Panc1 (cell line): Measurements from ENCODE around the gene LPIN1.

Experiments
- POLR2AphosphoS5 ChIP-seq: IDR thresholded peaks from 2 replicates; pipeline ENCODE4 v1.6.1; 2012; ENCODE audit warnings: mild to moderate bottlenecking, low read depth, low read length, moderate library complexity
- SIN3A ChIP-seq: IDR thresholded peaks from 2 replicates; pipeline ENCODE4 v1.6.1; 2012; ENCODE audit warnings: low read depth, mild to moderate bottlenecking, low read length, moderate library complexity, borderline replicate concordance; ENCODE audit not compliant: insufficient read depth
- TF ChIP-seq, protein P1 (sequence below): fragments of 450-650 bp; IDR thresholded peaks from 2 replicates; pipeline ENCODE4 v1.5.1; 2017; ENCODE audit warnings: mild to moderate bottlenecking

DNA sequence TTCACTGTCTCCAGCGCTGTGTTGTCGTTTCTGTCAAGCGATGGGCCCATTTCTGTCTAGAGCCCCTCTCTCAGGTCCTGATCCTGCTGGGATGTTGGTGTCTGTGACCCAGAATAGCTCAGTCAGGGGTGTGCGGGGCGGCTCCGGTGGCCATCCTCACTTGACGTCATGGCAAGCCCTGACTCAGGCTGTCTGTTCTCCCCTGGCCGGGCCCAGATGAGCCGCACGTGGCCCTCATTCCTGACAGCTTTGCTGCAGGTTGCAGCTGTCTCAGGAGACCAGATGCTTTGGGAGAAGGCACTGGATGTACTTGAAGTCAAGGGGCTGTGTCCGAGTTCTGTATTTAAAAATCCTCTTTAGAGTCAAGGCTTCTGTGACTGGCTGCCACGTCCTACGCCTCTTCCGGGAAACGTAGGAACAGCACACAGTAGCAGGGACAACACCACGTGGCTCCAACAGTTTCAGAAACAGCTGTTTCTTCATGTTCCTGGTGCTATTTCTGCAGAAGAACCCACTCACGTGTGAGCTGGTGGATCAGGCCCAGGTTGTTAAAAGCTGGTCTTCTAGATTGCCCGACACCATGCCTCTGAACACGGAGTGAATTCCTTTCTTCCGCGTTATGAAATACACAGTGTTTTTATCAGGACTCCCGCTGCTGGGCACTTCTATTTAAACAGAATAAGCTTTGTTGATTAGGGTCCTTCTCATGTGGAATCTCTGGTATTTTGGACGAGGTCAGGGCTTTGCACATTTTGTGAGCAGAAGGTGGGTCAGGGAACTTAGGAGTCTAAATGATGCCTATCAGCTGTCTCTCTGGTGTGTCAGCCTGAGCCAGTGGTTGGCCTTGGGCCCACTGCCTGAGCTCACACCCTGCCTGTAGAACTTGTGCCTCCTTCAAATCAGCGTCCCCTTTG, 48.2 kb upstream of the LPIN1 start:
- TF ChIP-seq, protein P1, sequence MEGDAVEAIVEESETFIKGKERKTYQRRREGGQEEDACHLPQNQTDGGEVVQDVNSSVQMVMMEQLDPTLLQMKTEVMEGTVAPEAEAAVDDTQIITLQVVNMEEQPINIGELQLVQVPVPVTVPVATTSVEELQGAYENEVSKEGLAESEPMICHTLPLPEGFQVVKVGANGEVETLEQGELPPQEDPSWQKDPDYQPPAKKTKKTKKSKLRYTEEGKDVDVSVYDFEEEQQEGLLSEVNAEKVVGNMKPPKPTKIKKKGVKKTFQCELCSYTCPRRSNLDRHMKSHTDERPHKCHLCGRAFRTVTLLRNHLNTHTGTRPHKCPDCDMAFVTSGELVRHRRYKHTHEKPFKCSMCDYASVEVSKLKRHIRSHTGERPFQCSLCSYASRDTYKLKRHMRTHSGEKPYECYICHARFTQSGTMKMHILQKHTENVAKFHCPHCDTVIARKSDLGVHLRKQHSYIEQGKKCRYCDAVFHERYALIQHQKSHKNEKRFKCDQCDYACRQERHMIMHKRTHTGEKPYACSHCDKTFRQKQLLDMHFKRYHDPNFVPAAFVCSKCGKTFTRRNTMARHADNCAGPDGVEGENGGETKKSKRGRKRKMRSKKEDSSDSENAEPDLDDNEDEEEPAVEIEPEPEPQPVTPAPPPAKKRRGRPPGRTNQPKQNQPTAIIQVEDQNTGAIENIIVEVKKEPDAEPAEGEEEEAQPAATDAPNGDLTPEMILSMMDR, result no peak
- TF ChIP-seq POLR2AphosphoS5 (no peak), SIN3A (no peak)
